ENCODE data around the gene UNC93B1. TPM values are rescaled to one million over a fixed set of nuclear protein-coding genes. Genes with fewer than 3 reads are reported as not detected.

Gene UNC93B1
- total and polyA plus RNA-seq, 12 donors, result 3.2 to 18.2 (median 6.8) TPM

DNA sequence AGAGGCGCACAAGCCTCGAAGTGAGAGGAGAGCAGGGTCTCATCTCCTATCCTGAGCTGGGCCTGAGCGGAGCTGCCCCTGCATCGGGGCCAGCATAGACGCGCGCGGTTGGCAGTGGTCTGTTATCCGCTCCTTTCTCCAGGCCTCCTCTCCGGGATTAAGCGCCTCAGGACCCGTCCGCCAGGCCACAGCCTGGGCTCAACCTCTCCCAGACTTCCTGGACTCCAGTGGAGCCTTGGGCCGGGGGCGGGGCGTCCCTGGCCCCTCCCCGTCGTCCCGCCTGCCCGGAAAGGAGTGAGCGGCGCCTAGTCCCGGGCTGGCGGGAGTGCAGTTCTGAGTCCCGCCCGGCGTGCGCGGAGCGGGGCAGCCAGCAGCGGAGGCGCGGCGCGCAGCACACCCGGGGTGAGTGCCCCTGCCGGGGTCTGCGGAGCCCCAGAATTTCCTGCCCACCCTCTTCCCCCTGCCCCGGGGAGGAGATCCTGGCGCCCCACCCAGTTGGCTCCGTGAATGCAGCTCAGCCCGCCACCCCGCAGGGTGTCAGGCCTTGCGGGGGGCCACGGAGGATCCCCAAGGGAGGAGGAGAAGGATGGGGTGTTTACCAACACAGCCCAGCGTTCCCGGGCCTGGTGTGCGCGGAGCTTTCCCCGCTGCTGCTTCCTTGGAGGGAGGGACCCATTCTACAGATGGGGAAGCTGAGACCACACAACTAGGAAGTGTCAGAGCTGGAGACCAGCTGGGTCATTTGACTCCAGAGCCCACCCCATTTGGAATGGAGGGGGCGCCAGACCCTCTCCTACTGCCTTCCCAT lies 35.0 kb upstream of the UNC93B1 start, which contains the start of gene TCIRG1:
TCIRG1 (plus strand) TSS at position 308 of the 808 bp plus-strand sequence. CDS start 2,247 bp downstream, outside the sequence.
- intact Hi-C loops (cut with DNase I), result loop anchor here in 4 of 10 donors (2.0 to 10.0 kb wide), 7 partner anchors 37 to 176 kb away; partner anchors contain the start of genes CHKA (in 3 of the 4), KMT5B (in 2 of the 4) and UNC93B1 (in 1 of the 4)
- TF ChIP-seq, protein P1, sequence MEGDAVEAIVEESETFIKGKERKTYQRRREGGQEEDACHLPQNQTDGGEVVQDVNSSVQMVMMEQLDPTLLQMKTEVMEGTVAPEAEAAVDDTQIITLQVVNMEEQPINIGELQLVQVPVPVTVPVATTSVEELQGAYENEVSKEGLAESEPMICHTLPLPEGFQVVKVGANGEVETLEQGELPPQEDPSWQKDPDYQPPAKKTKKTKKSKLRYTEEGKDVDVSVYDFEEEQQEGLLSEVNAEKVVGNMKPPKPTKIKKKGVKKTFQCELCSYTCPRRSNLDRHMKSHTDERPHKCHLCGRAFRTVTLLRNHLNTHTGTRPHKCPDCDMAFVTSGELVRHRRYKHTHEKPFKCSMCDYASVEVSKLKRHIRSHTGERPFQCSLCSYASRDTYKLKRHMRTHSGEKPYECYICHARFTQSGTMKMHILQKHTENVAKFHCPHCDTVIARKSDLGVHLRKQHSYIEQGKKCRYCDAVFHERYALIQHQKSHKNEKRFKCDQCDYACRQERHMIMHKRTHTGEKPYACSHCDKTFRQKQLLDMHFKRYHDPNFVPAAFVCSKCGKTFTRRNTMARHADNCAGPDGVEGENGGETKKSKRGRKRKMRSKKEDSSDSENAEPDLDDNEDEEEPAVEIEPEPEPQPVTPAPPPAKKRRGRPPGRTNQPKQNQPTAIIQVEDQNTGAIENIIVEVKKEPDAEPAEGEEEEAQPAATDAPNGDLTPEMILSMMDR (IDR thresholded peaks at IDR 0.05), result peak in 1 of 9 donors; percentile 7
- Histone ChIP-seq H3K36me3 (peaks cover 0 to 45% (median 0%) of the 10 kb centered on the region in 9 donors), H3K4me3 (peak within 1 kb of the TSS; percentile 52 to 84 (median 71)), H3K27me3 (no peaks in the 10 kb centered on the region), H3K9me3 (no peaks in the 10 kb centered on the region), H3K4me1 (peaks cover 28 to 68% (median 46%) of the 10 kb centered on the region in 9 donors), H3K27ac (peak within 1 kb of the TSS; percentile 77 to 97 (median 94))
- 5 to 9% methylated on average over 48 to 51 of the region's 51 CpGs for WGBS, 2 donors
- DNase-seq (peak; percentile 90 to 91), ATAC-seq (peak; percentile 74 to 92 (median 88))

DNA sequence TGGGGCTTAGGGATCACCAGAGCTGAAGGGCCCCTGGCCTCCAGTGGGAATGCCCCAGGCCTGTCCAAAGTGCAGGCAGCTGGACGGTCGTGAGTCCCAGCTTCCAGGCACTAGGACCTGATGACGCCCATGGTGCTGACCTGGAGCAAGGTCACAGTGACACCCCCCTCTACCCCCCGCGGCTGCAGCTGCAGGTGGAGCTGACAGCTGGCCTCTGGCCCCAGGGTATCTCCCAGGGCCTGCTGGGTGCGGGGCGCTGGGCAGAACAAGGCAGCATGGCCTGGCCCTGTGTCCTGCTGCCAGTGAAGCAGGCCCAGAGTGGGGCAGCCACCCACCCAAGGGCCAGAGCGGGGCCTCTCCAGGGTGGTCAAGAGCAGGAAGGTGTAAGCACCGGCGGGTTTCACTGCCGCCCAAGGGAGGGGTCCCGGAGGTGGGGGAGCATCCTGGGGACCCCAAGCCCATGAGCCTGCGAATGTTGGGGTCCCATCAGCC lies 34.4 kb upstream of the UNC93B1 start:
- intact Hi-C loops (cut with DNase I), result loop anchor here in 4 of 10 donors (2.0 to 10.0 kb wide), 7 partner anchors 36 to 177 kb away; partner anchors contain the start of genes CHKA (in 3 of the 4), KMT5B (in 2 of the 4) and UNC93B1 (in 1 of the 4)
- TF ChIP-seq, protein P1 (IDR thresholded peaks at IDR 0.05), result no peak
- WGBS, 2 donors, result 19 to 30% methylated on average over 13 of the region's 13 CpGs

DNA sequence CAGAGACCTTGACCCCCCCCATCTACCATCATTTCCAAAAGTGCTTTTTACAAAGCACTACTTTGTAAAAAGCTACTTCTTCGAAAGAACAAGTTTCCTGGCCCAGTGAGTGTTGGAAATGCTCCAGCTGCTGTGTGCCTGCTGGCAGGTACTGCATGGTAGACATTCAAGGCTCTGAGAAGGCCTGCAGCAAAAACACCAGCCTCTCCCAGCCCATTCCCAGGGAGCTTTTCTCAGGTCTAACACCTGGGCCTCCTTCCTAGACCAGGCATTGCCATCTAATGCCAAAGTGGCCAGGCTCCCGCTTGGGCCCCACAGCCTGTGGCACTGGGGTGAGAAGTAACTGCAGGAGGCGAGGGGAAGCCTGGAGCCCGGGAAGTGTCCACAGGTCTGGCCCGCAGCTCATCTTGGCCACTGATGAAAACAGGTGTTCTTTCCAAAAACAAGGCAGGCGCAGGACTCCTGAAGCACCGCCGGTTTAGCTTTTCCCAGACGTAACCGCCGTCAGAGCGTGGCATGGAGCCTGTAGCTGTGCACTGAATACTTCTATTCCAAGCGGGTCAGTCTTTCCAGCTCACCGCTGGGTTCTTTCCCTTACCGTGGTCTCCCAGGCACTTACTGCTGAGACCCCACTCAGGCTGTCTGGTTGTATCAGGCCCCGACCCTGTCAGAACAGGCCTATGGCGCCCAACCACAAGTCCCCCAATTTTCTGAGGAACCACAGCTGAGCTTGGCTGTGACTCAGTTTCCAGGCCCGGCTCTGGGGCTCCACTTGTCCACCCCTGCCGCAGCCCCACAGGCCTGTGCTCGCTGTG lies 33.7 kb upstream of the UNC93B1 start:
- peak overlapping the region; percentile 54 to 97 (median 94) for H3K27ac ChIP-seq
- peaks cover 0 to 45% (median 0%) of the 10 kb centered on the region in 9 donors for H3K36me3 ChIP-seq
- peaks cover 30 to 79% (median 56%) of the 10 kb centered on the region in 9 donors for H3K4me1 ChIP-seq
- WGBS, 2 donors, result 77 to 83% methylated on average over 20 of the region's 20 CpGs
- peak overlapping the region in 6 of 10 donors; percentile 61 to 84 (median 70) for H3K4me3 ChIP-seq
- no peak for ATAC-seq
- no peak for DNase-seq
- intact Hi-C loops (cut with DNase I), result loop anchor here in 4 of 10 donors (2.0 to 10.0 kb wide), 7 partner anchors 35 to 177 kb away; partner anchors contain the start of genes CHKA (in 3 of the 4), KMT5B (in 2 of the 4) and UNC93B1 (in 1 of the 4)
- TF ChIP-seq, protein P1 (IDR thresholded peaks at IDR 0.05), result no peak
- H3K9me3 ChIP-seq, result no peaks in the 10 kb centered on the region
- no peaks in the 10 kb centered on the region for H3K27me3 ChIP-seq

More for the DNA sequence above, 34.4 kb upstream of the UNC93B1 start:
- Histone ChIP-seq H3K36me3 (peaks cover 0 to 45% (median 0%) of the 10 kb centered on the region in 9 donors), H3K9me3 (no peaks in the 10 kb centered on the region), H3K27me3 (no peaks in the 10 kb centered on the region), H3K4me1 (peaks cover 28 to 72% (median 50%) of the 10 kb centered on the region in 9 donors), H3K4me3 (peak overlapping the region; percentile 52 to 84 (median 71)), H3K27ac (peak overlapping the region; percentile 54 to 97 (median 94))
- no peak for DNase-seq
- peak in 7 of 8 donors; percentile 2 to 25 (median 13) for ATAC-seq

All from heart right ventricle (tissue), 16 donors.